Measurements from ENCODE around the gene SPATS2L.

GRCh38 chr2:200452377-200452776 is 145.9 kb downstream of the SPATS2L start:
- TF ChIP-seq CTCF (IDR thresholded peaks at IDR 0.05; ENCODE audit: insufficient read depth, low read depth, low read length) (no peak), EZH2 (IDR thresholded peaks at IDR 0.05; ENCODE audit: insufficient read depth, low read length) (no peak)
